SJSA1 (cell line): ENCODE results near the gene USP40. TPM values are rescaled to one million over a fixed set of nuclear protein-coding genes. Genes with fewer than 3 reads are reported as not detected.
"Not testable (repeated sequence)": the region's sequence is repeated elsewhere in the genome, so short reads cannot be mapped to it uniquely, and the experiment has no call there.

ENCODE experiments used
- DNase-seq, 2 experiments: peaks; one replicate each; pipeline ENCODE4 v3.0.0-alpha.2; 2015 to 2020; ENCODE audit warnings: low spot score in 2 of 2, low read depth in 1 of 2
- H3K27ac ChIP-seq: fragments of 250-450 bp; sonication (Bioruptor Pico); 2 replicates; pipeline ENCODE4 v1.5.1; 2020; ENCODE audit warnings: mild to moderate bottlenecking, moderate library complexity
- H3K27me3 ChIP-seq: fragments of 250-450 bp; sonication (Bioruptor Pico); replicated peaks from 2 replicates; pipeline ENCODE4 v1.5.1; 2020; ENCODE audit warnings: mild to moderate bottlenecking, moderate library complexity
- H3K36me3 ChIP-seq: fragments of 250-450 bp; sonication (Bioruptor Pico); 2 replicates; pipeline ENCODE4 v1.5.1; 2020; ENCODE audit warnings: mild to moderate bottlenecking
- H3K4me1 ChIP-seq: fragments of 250-450 bp; sonication (Bioruptor Pico); replicated peaks from 2 replicates; pipeline ENCODE4 v1.6.1; 2021; ENCODE audit warnings: mild to moderate bottlenecking
- H3K4me3 ChIP-seq: fragments of 250-450 bp; sonication (Bioruptor Pico); 2 replicates; pipeline ENCODE4 v1.5.1; 2020; ENCODE audit warnings: mild to moderate bottlenecking
- H3K9me3 ChIP-seq: fragments of 250-450 bp; sonication (Bioruptor Pico); replicated peaks from 2 replicates; pipeline ENCODE4 v1.5.1; 2020; ENCODE audit warnings: mild to moderate bottlenecking
- total RNA-seq: library from RNA; depleted of rRNA; stranded (reverse); fragments of >200 nt; shearing (Covaris generic); gene quantifications from 2 replicates; pipeline ENCODE4 v1.2.3, GENCODE V29; 2014; rRNA removed

The USP40 gene, protein sequence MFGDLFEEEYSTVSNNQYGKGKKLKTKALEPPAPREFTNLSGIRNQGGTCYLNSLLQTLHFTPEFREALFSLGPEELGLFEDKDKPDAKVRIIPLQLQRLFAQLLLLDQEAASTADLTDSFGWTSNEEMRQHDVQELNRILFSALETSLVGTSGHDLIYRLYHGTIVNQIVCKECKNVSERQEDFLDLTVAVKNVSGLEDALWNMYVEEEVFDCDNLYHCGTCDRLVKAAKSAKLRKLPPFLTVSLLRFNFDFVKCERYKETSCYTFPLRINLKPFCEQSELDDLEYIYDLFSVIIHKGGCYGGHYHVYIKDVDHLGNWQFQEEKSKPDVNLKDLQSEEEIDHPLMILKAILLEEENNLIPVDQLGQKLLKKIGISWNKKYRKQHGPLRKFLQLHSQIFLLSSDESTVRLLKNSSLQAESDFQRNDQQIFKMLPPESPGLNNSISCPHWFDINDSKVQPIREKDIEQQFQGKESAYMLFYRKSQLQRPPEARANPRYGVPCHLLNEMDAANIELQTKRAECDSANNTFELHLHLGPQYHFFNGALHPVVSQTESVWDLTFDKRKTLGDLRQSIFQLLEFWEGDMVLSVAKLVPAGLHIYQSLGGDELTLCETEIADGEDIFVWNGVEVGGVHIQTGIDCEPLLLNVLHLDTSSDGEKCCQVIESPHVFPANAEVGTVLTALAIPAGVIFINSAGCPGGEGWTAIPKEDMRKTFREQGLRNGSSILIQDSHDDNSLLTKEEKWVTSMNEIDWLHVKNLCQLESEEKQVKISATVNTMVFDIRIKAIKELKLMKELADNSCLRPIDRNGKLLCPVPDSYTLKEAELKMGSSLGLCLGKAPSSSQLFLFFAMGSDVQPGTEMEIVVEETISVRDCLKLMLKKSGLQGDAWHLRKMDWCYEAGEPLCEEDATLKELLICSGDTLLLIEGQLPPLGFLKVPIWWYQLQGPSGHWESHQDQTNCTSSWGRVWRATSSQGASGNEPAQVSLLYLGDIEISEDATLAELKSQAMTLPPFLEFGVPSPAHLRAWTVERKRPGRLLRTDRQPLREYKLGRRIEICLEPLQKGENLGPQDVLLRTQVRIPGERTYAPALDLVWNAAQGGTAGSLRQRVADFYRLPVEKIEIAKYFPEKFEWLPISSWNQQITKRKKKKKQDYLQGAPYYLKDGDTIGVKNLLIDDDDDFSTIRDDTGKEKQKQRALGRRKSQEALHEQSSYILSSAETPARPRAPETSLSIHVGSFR
- total RNA-seq: 25.4 and 38.0 TPM in 2 replicates

DNA sequence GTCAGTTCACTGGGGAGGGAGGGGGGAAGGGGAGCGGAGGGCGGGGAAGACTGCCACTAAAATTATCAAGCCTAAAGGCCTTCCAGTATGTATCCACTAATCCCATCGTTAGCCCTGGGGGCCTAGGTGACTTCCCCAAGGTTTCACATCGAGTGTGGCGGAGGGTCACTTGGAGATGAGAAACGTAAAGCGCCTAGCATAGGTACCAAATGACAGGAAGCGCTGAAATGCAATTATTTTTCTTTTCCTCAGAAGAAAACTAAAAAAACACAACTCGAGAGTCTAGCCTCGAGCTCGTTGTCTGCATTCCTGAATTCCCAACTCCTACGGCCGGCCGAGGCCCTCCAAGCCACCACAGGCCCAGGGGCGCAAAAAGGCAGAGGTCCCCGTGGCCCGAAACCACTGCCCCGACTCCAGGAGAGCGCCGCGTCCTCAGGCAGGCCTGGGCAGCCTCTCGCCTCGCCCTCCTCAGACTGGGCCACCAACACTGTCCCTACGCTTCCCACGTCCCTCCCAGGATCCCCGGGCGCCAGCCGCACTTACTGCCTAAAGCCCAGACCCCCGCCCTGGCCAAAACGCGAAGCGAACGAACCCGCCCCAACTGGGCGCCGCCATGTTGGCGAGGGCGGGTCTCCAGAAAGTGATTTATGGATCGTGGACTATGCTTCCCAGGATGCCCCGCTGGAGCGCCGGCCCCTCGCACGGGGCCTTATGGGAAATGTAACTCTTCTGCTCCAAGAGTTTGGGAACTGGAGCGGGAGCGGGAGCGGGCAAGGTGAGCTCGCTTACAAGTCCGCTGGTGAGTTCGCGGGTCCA lies at the start of gene USP40:
Gene USP40, minus strand, starts transcription at position 642 of the 816 bp plus-strand sequence. CDS start 1,228 bp downstream, outside the sequence.
- Histone ChIP-seq H3K4me3 (peak within 1 kb of the TSS; percentile 81), H3K9me3 (no peaks in the 10 kb centered on the region), H3K4me1 (peaks cover 12% of the 10 kb centered on the region)

DNA sequence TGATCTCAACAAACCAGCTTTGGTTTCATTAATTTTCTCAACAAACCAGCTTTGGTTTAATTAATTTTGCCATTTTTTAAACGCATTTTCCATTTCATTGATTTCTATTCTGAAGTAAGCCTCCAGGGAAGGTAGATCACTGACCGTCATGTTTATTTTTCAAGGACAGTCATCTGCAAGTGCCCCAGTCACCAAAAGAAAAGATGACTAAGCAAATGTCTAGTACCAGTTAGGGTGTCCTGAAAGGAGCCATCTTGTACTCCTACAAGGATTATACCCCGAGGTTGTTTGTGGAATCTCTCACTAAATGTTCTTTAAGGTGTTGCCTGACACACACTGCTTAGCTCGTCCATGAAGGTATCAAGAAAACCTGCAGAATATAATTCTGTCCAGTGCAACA lies 44.7 kb upstream of the USP40 start:
- Histone ChIP-seq H3K9me3 (no peaks in the 10 kb centered on the region), H3K4me1 (no peaks in the 10 kb centered on the region), H3K36me3 (no peaks in the 10 kb centered on the region), H3K4me3 (no peak overlapping the region), H3K27me3 (no peaks in the 10 kb centered on the region), H3K27ac (no peak overlapping the region)
- no peak for DNase-seq

More for the DNA sequence above, at the start of gene USP40:
- H3K36me3 ChIP-seq: peaks cover 10% of the 10 kb centered on the region; the same call in 1 of the 2 replicates
- no peaks in the 10 kb centered on the region for H3K27me3 ChIP-seq
- DNase-seq: peak; percentile 90 to 92
- peak within 1 kb of the TSS; percentile 95 for H3K27ac ChIP-seq

GRCh38 chr2:233605680-233606079 lies 39.1 kb upstream of the USP40 start:
- no peak overlapping the region for H3K27ac ChIP-seq
- no peaks in the 10 kb centered on the region for H3K27me3 ChIP-seq
- H3K4me3 ChIP-seq: no peak overlapping the region

GRCh38 chr2:233604826-233605225 lies 38.2 kb upstream of the USP40 start:
- no peaks in the 10 kb centered on the region for H3K4me1 ChIP-seq
- no peak overlapping the region for H3K4me3 ChIP-seq
- H3K36me3 ChIP-seq: no peaks in the 10 kb centered on the region
- no peaks in the 10 kb centered on the region for H3K27me3 ChIP-seq
- DNase-seq: no peak
- H3K9me3 ChIP-seq: no peaks in the 10 kb centered on the region
- H3K27ac ChIP-seq: no peak overlapping the region

More at GRCh38 chr2:233605680-233606079, 39.1 kb upstream of the USP40 start:
- Histone ChIP-seq H3K36me3 (no peaks in the 10 kb centered on the region), H3K9me3 (no peaks in the 10 kb centered on the region), H3K4me1 (no peaks in the 10 kb centered on the region)
- no peak for DNase-seq

GRCh38 chr2:233603520-233603919 lies 36.9 kb upstream of the USP40 start:
- Histone ChIP-seq H3K36me3 (no peaks in the 10 kb centered on the region), H3K27ac (no peak overlapping the region), H3K27me3 (no peaks in the 10 kb centered on the region), H3K9me3 (no peaks in the 10 kb centered on the region), H3K4me3 (no peak overlapping the region), H3K4me1 (no peaks in the 10 kb centered on the region)
- no peak for DNase-seq

GRCh38 chr2:233602076-233602475 lies 35.5 kb upstream of the USP40 start:
- Histone ChIP-seq H3K27me3 (no peaks in the 10 kb centered on the region), H3K36me3 (no peaks in the 10 kb centered on the region), H3K4me1 (no peaks in the 10 kb centered on the region), H3K27ac (no peak overlapping the region), H3K9me3 (no peaks in the 10 kb centered on the region), H3K4me3 (no peak overlapping the region)
- no peak for DNase-seq

DNA sequence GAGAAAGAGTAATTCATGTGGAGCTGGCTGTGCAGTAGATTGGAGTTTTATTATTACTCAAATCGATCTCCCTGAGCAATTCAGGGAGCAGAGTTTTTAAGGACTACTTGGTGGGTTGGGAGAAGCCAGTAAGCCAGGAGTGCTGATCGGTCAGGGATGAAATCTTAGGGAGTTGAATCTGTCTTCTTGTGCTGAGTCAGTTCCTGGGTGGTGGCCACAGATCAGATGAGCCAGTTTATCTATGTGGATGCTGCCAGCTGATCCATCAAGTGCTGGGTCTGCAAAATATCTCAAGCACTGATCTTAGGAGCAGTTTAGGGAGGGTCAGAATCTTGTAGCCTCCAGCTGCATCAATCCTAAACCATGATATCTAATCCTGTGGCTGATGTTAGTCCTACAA lies 33.8 kb upstream of the USP40 start:
- Histone ChIP-seq H3K36me3 (no peaks in the 10 kb centered on the region), H3K27me3 (no peaks in the 10 kb centered on the region), H3K27ac (no peak overlapping the region), H3K4me1 (no peaks in the 10 kb centered on the region), H3K4me3 (no peak overlapping the region), H3K9me3 (no peaks in the 10 kb centered on the region)
- no peak for DNase-seq

DNA sequence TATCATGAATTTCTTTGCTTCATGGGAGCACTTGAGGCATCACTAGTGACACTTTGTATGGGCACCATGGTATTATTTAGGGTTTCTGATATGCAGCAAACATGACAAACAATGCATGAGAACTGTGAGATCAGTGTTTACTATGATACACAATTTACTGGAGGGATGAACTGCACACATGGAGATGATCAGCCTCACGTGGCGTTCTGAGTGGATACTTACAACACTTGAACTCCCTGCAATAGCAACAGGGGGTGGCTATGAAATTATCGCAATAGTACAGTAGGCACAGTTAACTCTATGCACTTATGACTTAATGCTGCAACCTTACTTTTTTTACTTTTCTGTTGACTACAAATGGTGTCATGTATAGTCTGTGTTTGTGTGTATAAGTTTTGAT lies 32.4 kb upstream of the USP40 start:
- H3K4me3 ChIP-seq: no peak overlapping the region
- no peaks in the 10 kb centered on the region for H3K36me3 ChIP-seq
- H3K4me1 ChIP-seq: no peaks in the 10 kb centered on the region
- H3K27ac ChIP-seq: no peak overlapping the region
- no peaks in the 10 kb centered on the region for H3K27me3 ChIP-seq
- no peaks in the 10 kb centered on the region for H3K9me3 ChIP-seq
- DNase-seq: no peak

GRCh38 chr2:233597522-233597921 lies 30.9 kb upstream of the USP40 start:
- DNase-seq: no peak
- Histone ChIP-seq H3K4me1 (no peaks in the 10 kb centered on the region), H3K27me3 (no peaks in the 10 kb centered on the region), H3K4me3 (no peak overlapping the region), H3K9me3 (no peaks in the 10 kb centered on the region), H3K27ac (no peak overlapping the region), H3K36me3 (no peaks in the 10 kb centered on the region)

- no peak for DNase-seq
- Histone ChIP-seq H3K36me3 (no peaks in the 10 kb centered on the region), H3K4me1 (no peaks in the 10 kb centered on the region), H3K27ac (no peak overlapping the region), H3K9me3 (no peaks in the 10 kb centered on the region), H3K27me3 (no peaks in the 10 kb centered on the region; the same call in 1 of the 2 replicates), H3K4me3 (no peak overlapping the region)
These were observed 26.6 kb upstream of the USP40 start for GRCh38 chr2:233593201-233593600.

DNA sequence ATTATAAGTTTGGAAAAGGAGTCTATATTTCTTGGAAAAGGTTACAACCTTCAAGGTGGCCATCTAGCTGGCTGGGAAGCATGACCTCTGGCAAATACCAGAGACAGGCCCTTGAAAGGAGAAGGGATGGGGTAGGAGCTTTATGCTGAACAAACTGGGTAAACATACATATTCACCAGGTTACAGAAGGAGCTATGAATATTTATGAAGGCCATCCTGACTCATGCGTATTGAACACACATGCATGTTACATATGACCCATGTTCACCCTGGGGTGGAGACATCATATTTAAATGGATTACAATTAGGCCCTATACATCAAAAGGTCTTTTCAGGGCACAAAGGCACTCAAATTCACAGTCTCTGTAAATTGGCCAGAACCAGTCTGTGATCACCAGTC lies 26.1 kb upstream of the USP40 start:
- H3K9me3 ChIP-seq, H3K4me3 ChIP-seq, DNase-seq, H3K27me3 ChIP-seq, H3K27ac ChIP-seq, H3K36me3 ChIP-seq, H3K4me1 ChIP-seq: not testable (repeated sequence)

GRCh38 chr2:233588400-233588799 lies 21.8 kb upstream of the USP40 start:
- no peak for DNase-seq
- Histone ChIP-seq H3K36me3 (no peaks in the 10 kb centered on the region), H3K4me1 (no peaks in the 10 kb centered on the region), H3K27ac (no peak overlapping the region), H3K4me3 (no peak overlapping the region), H3K27me3 (no peaks in the 10 kb centered on the region; the same call in 1 of the 2 replicates), H3K9me3 (no peaks in the 10 kb centered on the region; the same call in 1 of the 2 replicates)

- no peak for DNase-seq
- H3K4me3 ChIP-seq: no peak overlapping the region
These were observed 17.6 kb upstream of the USP40 start for GRCh38 chr2:233584210-233584609.

More at GRCh38 chr2:233584210-233584609, 17.6 kb upstream of the USP40 start:
- no peaks in the 10 kb centered on the region for H3K27me3 ChIP-seq
- H3K9me3 ChIP-seq: no peaks in the 10 kb centered on the region; the same call in 1 of the 2 replicates
- no peaks in the 10 kb centered on the region for H3K36me3 ChIP-seq
- no peaks in the 10 kb centered on the region for H3K4me1 ChIP-seq
- H3K27ac ChIP-seq: no peak overlapping the region
